GM12801 (cell line): ENCODE data around the gene TPK1.

ENCODE experiments used
- TF ChIP-seq, protein P1 (sequence below): IDR thresholded peaks from one replicate; pipeline ENCODE4 v1.5.1; 2011; ENCODE audit warnings: control low read depth; ENCODE audit not compliant: insufficient read length; ENCODE audit errors: extremely low read depth

The TPK1 gene

GRCh38 chr7:144676492-144676891 is 159.4 kb downstream of the TPK1 start:
- TF ChIP-seq, protein P1, sequence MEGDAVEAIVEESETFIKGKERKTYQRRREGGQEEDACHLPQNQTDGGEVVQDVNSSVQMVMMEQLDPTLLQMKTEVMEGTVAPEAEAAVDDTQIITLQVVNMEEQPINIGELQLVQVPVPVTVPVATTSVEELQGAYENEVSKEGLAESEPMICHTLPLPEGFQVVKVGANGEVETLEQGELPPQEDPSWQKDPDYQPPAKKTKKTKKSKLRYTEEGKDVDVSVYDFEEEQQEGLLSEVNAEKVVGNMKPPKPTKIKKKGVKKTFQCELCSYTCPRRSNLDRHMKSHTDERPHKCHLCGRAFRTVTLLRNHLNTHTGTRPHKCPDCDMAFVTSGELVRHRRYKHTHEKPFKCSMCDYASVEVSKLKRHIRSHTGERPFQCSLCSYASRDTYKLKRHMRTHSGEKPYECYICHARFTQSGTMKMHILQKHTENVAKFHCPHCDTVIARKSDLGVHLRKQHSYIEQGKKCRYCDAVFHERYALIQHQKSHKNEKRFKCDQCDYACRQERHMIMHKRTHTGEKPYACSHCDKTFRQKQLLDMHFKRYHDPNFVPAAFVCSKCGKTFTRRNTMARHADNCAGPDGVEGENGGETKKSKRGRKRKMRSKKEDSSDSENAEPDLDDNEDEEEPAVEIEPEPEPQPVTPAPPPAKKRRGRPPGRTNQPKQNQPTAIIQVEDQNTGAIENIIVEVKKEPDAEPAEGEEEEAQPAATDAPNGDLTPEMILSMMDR, result no peak

- TF ChIP-seq, protein P1, result no peak
These were observed 161.3 kb downstream of the TPK1 start for GRCh38 chr7:144674550-144674949.

DNA sequence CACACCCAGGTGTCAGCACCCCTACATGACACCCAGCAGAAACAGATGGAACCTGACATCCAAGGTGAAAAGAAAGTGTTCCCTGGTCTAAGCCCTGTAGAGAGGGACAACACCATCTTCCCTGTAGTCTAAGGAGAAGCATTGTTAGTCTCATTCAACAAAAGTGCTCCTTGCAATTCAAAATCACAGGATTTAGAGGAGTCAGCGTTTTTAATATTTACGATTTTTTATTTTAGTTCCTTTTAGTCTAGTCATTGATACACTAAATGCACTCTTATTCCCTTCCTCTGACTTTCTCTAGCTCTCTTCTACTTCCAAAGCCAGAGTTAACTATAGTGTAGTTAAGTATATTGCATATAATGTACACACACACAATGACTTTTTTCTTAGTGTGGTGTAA is 163.0 kb downstream of the TPK1 start:
- TF ChIP-seq, protein P1, result no peak

- TF ChIP-seq, protein P1, result no peak
These were observed 164.4 kb downstream of the TPK1 start for GRCh38 chr7:144671429-144671828.

GRCh38 chr7:144670218-144670617 is 165.6 kb downstream of the TPK1 start:
- TF ChIP-seq, protein P1, result no peak

DNA sequence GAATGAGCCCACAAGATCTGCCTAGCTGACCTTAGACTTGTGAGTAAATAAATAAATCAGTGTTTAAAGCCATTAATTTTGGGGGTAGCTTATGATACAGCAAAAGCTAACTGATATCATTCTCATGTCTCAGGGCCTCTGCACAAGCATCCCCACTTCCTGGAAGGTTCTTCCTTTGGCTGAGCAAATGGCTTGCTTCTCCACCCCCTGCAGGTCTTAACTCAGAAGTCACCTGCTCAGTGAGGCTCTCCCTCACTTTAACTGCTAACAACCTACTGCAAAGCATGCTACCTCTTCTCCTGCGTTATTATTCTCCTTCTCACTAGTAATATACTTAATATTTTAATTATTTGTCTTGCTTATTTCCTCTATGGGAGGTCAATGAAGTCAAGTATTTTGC is 167.3 kb downstream of the TPK1 start:
- TF ChIP-seq, protein P1, result no peak

DNA sequence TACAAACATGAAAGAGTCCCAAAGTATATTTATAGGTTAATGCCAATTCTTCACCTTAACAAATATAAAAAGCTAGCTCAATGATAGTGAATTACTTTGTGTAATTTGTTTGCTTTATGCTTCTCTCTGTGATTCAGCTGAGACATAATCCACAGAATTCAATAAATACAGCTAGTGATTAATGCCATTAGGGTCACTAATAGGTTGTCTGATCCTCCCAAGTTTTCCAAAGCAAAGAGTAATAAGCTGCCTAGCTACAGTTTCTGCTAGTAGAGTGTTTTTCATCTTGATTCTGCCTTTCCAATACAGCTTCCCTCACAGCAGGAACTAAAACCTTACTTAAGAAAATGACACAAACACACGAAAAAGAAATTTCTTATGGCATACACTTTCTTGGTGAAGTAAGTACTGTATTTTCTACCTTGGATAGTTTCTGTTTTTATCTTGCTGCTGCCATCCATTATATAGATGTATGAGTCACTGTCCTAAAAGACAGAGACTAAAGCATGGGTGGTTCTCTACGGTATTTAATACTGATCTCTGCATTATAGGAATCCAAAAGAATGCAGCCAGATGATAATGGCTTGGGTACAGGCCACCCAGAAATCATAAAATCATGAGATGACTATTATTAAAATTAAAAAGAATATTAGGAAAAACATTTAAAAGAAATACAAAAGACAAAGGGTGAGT is 170.0 kb downstream of the TPK1 start:
- TF ChIP-seq, protein P1, result no peak
